IMR-90 (cell line): ENCODE data around the gene ECHS1. TPM values are rescaled to one million over a fixed set of nuclear protein-coding genes. Genes with fewer than 3 reads are reported as not detected.

Experiments
- ATAC-seq: fragments of 200-7000 bp; cut with Tn5 transposase; 2 replicates; pipeline ENCODE4 v1.9.1; 2020; ENCODE audit warnings: low read depth, mild to moderate bottlenecking, moderate library complexity
- BruUV-seq: library from RNA; stranded (reverse); fragments of 400-500 nt; replicated peaks from 2 replicates; lab custom pipeline; 2021; lab: Mats Ljungman, UMichigan
- CTCF ChIA-PET: fragments of 300-600 bp; formaldehyde crosslinking; extraction: SDS; loops from one replicate; lab custom pipeline; 2021; ENCODE audit warnings: antibody characterized with exemption; lab: Yijun Ruan, JAX
- POLR2A ChIA-PET: fragments of 300-600 bp; sonication (Branson Sonifier 250); formaldehyde crosslinking; loops from one replicate; lab custom pipeline; 2022; ENCODE audit warnings: antibody characterized with exemption; ENCODE audit not compliant: unreplicated experiment; lab: Charles Lee
- DNase-seq: peaks from one replicate; pipeline ENCODE4 v3.0.0; 2013
- H2AFZ ChIP-seq: replicated peaks from 2 replicates; pipeline ENCODE3; 2013; ENCODE audit warnings: low read length, mild to moderate bottlenecking; ENCODE audit not compliant: poor library complexity
- H2AK5ac ChIP-seq: 2 replicates; pipeline ENCODE4 v1.6.1; 2013; ENCODE audit warnings: low read depth, low read length, inconsistent platforms
- H2AK9ac ChIP-seq: replicated peaks from 2 replicates; pipeline ENCODE3; 2013; ENCODE audit warnings: mild to moderate bottlenecking, low read depth, low read length, moderate library complexity; ENCODE audit not compliant: poor library complexity
- H2BK120ac ChIP-seq: 2 replicates; pipeline ENCODE4 v1.6.1; 2013; ENCODE audit warnings: low read depth, low read length, inconsistent platforms
- H2BK15ac ChIP-seq: 3 replicates; pipeline ENCODE4 v1.6.1; 2013; ENCODE audit warnings: low read depth, low read length, inconsistent platforms
- H2BK20ac ChIP-seq: 2 replicates; pipeline ENCODE4 v1.6.1; 2013; ENCODE audit warnings: low read depth, mild to moderate bottlenecking, inconsistent platforms, low read length, moderate library complexity
- H2BK5ac ChIP-seq: 2 replicates; pipeline ENCODE4 v1.6.1; 2013; ENCODE audit warnings: mild to moderate bottlenecking, low read depth, low read length, inconsistent platforms; ENCODE audit not compliant: poor library complexity, severe bottlenecking
- H3K14ac ChIP-seq: replicated peaks from 2 replicates; pipeline ENCODE4 v1.6.1; 2013; ENCODE audit warnings: low read depth, low read length, inconsistent platforms
- H3K18ac ChIP-seq: 2 replicates; pipeline ENCODE4 v1.6.1; 2013; ENCODE audit warnings: low read depth, low read length, control low read depth
- H3K23ac ChIP-seq: 2 replicates; pipeline ENCODE4 v1.6.1; 2013; ENCODE audit warnings: low read depth, low read length, inconsistent platforms
- H3K27ac ChIP-seq: 2 replicates; pipeline ENCODE4 v1.5.1; 2013; ENCODE audit warnings: mild to moderate bottlenecking, control low read depth, low read length; ENCODE audit not compliant: insufficient read depth
- H3K27me3 ChIP-seq: 2 replicates; pipeline ENCODE4 v1.6.1; 2013; ENCODE audit warnings: low read length; ENCODE audit not compliant: control insufficient read depth, insufficient read depth
- H3K36me3 ChIP-seq: 2 replicates; pipeline ENCODE4 v1.6.1; 2013; ENCODE audit warnings: low read length, mixed read lengths; ENCODE audit not compliant: control insufficient read depth, insufficient read depth
- H3K4ac ChIP-seq: 2 replicates; pipeline ENCODE4 v1.6.1; 2013; ENCODE audit warnings: low read depth, low read length, inconsistent platforms
- H3K4me1 ChIP-seq: 2 replicates; pipeline ENCODE4 v1.6.1; 2013; ENCODE audit warnings: low read length, mixed read lengths; ENCODE audit not compliant: control insufficient read depth, insufficient read depth
- H3K4me2 ChIP-seq: 2 replicates; pipeline ENCODE4 v1.6.1; 2013; ENCODE audit warnings: low read depth, mild to moderate bottlenecking, control low read depth, low read length, moderate library complexity
- H3K4me3 ChIP-seq: 2 replicates; pipeline ENCODE4 v1.5.1; 2013; ENCODE audit warnings: low read depth, mild to moderate bottlenecking, control low read depth, low read length, moderate library complexity; ENCODE audit not compliant: insufficient read depth
- H3K56ac ChIP-seq: 2 replicates; pipeline ENCODE4 v1.6.1; 2013; ENCODE audit warnings: low read length, inconsistent platforms; ENCODE audit not compliant: insufficient read depth; ENCODE audit errors: extremely low read depth
- H3K79me1 ChIP-seq, 2 experiments: 2 replicates each; pipeline ENCODE4 v1.6.1; 2013; ENCODE audit warnings: low read length in 2 of 2, inconsistent platforms in 1 of 2, low read depth in 1 of 2
- H3K9ac ChIP-seq: 2 replicates; pipeline ENCODE4 v1.6.1; 2013; ENCODE audit warnings: low read depth, low read length, control low read depth
- H3K9me1 ChIP-seq: 2 replicates; pipeline ENCODE4 v1.6.1; 2013; ENCODE audit warnings: low read length, inconsistent platforms; ENCODE audit not compliant: insufficient read depth
- H3K9me3 ChIP-seq: 2 replicates; pipeline ENCODE4 v1.6.1; 2013; ENCODE audit warnings: low read length; ENCODE audit not compliant: control insufficient read depth, insufficient read depth
- H4K20me1 ChIP-seq: 2 replicates; pipeline ENCODE4 v1.6.1; 2013; ENCODE audit warnings: low read length, inconsistent platforms; ENCODE audit not compliant: insufficient read depth
- H4K5ac ChIP-seq: 2 replicates; pipeline ENCODE4 v1.6.1; 2013; ENCODE audit warnings: mild to moderate bottlenecking, low read depth, low read length, control low read depth
- H4K8ac ChIP-seq, 2 experiments: 2 replicates each; pipeline ENCODE4 v1.6.1; 2013; ENCODE audit warnings: low read depth in 2 of 2, low read length in 2 of 2, control low read depth in 1 of 2, inconsistent platforms in 1 of 2
- H4K91ac ChIP-seq: 2 replicates; pipeline ENCODE4 v1.6.1; 2013; ENCODE audit warnings: low read depth, low read length, inconsistent platforms; ENCODE audit not compliant: insufficient read depth
- CTCF ChIP-seq: conservative IDR thresholded peaks from 2 replicates; pipeline ENCODE4 v1.5.1; 2012; ENCODE audit warnings: mild to moderate bottlenecking, low read depth, low read length, improper control_type of control experiment
- WGBS, 2 experiments: methylation state at CpG; one replicate each; pipeline versions ENCODE4 v1.1.5 to v1.1.7; 2013; ENCODE audit warnings: missing lambda C conversion rate in 2 of 2; ENCODE audit not compliant: insufficient read length in 1 of 2; ENCODE audit errors: extremely low coverage in 2 of 2; 5-methylcytosine and 5-hydroxymethylcytosine counted together
- dilution Hi-C: fragments of 300-500 bp; cut with HindIII; formaldehyde crosslinking; loops from one replicate; pipeline ENCODE4 v1.14.3; 2018; ENCODE audit warnings: low sequenced_read_pairs; ENCODE audit not compliant: unreplicated experiment
- in situ Hi-C: fragments of 300-500 bp; cut with MboI; formaldehyde crosslinking; loops from 3 replicates; pipeline ENCODE4 v1.14.3; 2019; ENCODE audit warnings: low sequenced_read_pairs, inconsistent platforms, mixed read lengths
- intact Hi-C: fragments of 100-400 bp; cut with micrococcal nuclease; formaldehyde crosslinking; loops from 2 replicates; pipeline ENCODE4 v1.10.0; 2022
- polyA plus RNA-seq, 3 experiments: library from polyadenylated mRNA; depleted of rRNA; stranded (reverse); fragments of >200 nt; gene quantifications; 2 replicates each; pipeline ENCODE4 v1.2.3, GENCODE V29; 2012; ENCODE audit warnings: low replicate concordance in 1 of 3
- total RNA-seq: library from RNA; depleted of rRNA; stranded (reverse); fragments of >200 nt; gene quantifications from 2 replicates; pipeline ENCODE4 v1.2.3, GENCODE V29; 2012

ECHS1 gene
- total and polyA plus RNA-seq, 2 of the 4 experiments (the other 2 are of a cell fraction): 60.8 to 84.2 TPM

GRCh38 chr10:133377818-133378250 lies 4.7 kb upstream of the ECHS1 start:
- Histone ChIP-seq H2AFZ (peak overlapping the region; percentile 98), H3K4me1 (peaks cover 5% of the 10 kb centered on the region), H4K5ac (peak overlapping the region; percentile 50), H3K56ac (peak overlapping the region; percentile 35; the same call in 1 of the 2 replicates), H4K8ac (peak overlapping the region; percentile 60 to 66; a peak in 3 of 4 replicates), H3K27ac (peak overlapping the region; percentile 33; the same call in 1 of the 2 replicates), H3K4ac (peak overlapping the region; percentile 9), H4K91ac (peak overlapping the region; percentile 37; the same call in 1 of the 2 replicates), H3K4me2 (peak overlapping the region; percentile 87), H2BK15ac (no peak overlapping the region), H3K9me1 (peaks cover 8% of the 10 kb centered on the region; the same call in 1 of the 2 replicates), H3K4me3 (peak overlapping the region; percentile 72), H4K20me1 (no peaks in the 10 kb centered on the region), H2BK5ac (no peak overlapping the region), H2BK120ac (no peak overlapping the region), H2BK20ac (no peak overlapping the region), H3K36me3 (peaks cover 2% of the 10 kb centered on the region), H3K9me3 (no peaks in the 10 kb centered on the region), H3K14ac (peak overlapping the region; percentile 5; the same call in 1 of the 2 replicates), H3K27me3 (no peaks in the 10 kb centered on the region), H3K18ac (no peak overlapping the region), H3K9ac (peak overlapping the region; percentile 73), H3K23ac (no peak overlapping the region; the same call in none of the 2 replicates), H3K79me1 (peaks cover 0 to 10% of the 10 kb centered on the region in 2 experiments; a peak in 3 of 4 replicates), H2AK9ac (peak overlapping the region; percentile 21), H2AK5ac (peak overlapping the region; percentile 16)
- intact Hi-C loops: loop anchor here (10.0 kb wide), 1 partner anchor 53 kb away; no protein-coding TSS in a partner anchor
- peak; percentile 0; the same call in 1 of the 2 replicates for ATAC-seq
- no peak for TF ChIP-seq CTCF
- DNase-seq: no peak
- no TSS peak for BruUV-seq
- 100% methylated on average over 1 of the region's 20 CpGs; no CpG with 5 or more reads in 1 of the 2 experiments for WGBS, 2 experiments
- dilution Hi-C loops: no loop called here
- ChIA-PET CTCF (interaction anchor here (0.7 to 0.8 kb wide), 2 partner anchors 15 to 48 kb away, joined by 3 to 4 read pairs; no protein-coding TSS in a partner anchor), POLR2A (no interaction called here)
- in situ Hi-C loops: no loop called here
